Dermis blood vessel endothelial cell (primary cell): ENCODE data around the gene GADL1. TPM values are rescaled to one million over a fixed set of nuclear protein-coding genes. Genes with fewer than 3 reads are reported as not detected.

Experiments
- DNase-seq: peaks from one replicate; pipeline ENCODE4 v3.0.0; 2010
- total RNA-seq: library from RNA; depleted of rRNA; stranded (reverse); fragments of >200 nt; gene quantifications from 2 replicates; pipeline ENCODE4 v1.2.3, GENCODE V29; 2014

The GADL1 gene
- total RNA-seq, 1 donor from 2014 or later, result not detected

GRCh38 chr3:30720586-30721313 lies 173.7 kb downstream of the GADL1 start:
- DNase-seq, result peak; percentile 62

- DNase-seq, result no peak
Measured at GRCh38 chr3:30719536-30719935, 174.9 kb downstream of the GADL1 start.

GRCh38 chr3:30713885-30714503 lies 180.5 kb downstream of the GADL1 start:
- no peak for DNase-seq

- peak; percentile 43 for DNase-seq
Measured at GRCh38 chr3:30712991-30713390, 181.5 kb downstream of the GADL1 start.

GRCh38 chr3:30711867-30712266 lies 182.6 kb downstream of the GADL1 start:
- no peak for DNase-seq

- DNase-seq, result no peak
Measured at GRCh38 chr3:30711151-30711550, 183.3 kb downstream of the GADL1 start.

- peak; percentile 20 for DNase-seq
Measured at GRCh38 chr3:30710017-30710416, 184.4 kb downstream of the GADL1 start.

GRCh38 chr3:30708472-30708871 lies 186.0 kb downstream of the GADL1 start:
- DNase-seq, result peak; percentile 77

- DNase-seq, result peak; percentile 44
Measured at GRCh38 chr3:30707825-30708224, 186.6 kb downstream of the GADL1 start.

- DNase-seq, result peak; percentile 83
Measured at GRCh38 chr3:30704931-30705890, 189.2 kb downstream of the GADL1 start.

GRCh38 chr3:30702828-30703397 lies 191.5 kb downstream of the GADL1 start:
- peak; percentile 64 for DNase-seq

GRCh38 chr3:30702038-30702827 lies 192.2 kb downstream of the GADL1 start:
- peak; percentile 15 for DNase-seq

GRCh38 chr3:30700702-30701321 lies 193.6 kb downstream of the GADL1 start:
- peak; percentile 13 for DNase-seq

- DNase-seq, result peak; percentile 30
Measured at GRCh38 chr3:30699927-30700326, 194.5 kb downstream of the GADL1 start.

GRCh38 chr3:30698549-30698948 lies 195.9 kb downstream of the GADL1 start:
- no peak for DNase-seq

- DNase-seq, result no peak
Measured at GRCh38 chr3:30696896-30697295, 197.6 kb downstream of the GADL1 start.

GRCh38 chr3:30696403-30696819 lies 198.1 kb downstream of the GADL1 start:
- no peak for DNase-seq

- DNase-seq, result peak; percentile 30
Measured at GRCh38 chr3:30695302-30696061, 199.0 kb downstream of the GADL1 start.

- no peak for DNase-seq
Measured at GRCh38 chr3:30694668-30695067, 199.8 kb downstream of the GADL1 start.

- no peak for DNase-seq
Measured at GRCh38 chr3:30694148-30694547, 200.3 kb downstream of the GADL1 start.
